ENCODE data around the gene PLOD1. TPM values are rescaled to one million over a fixed set of nuclear protein-coding genes. Genes with fewer than 3 reads are reported as not detected.
A peak's percentile ranks its signal among the peaks of the same experiment; 100 is the strongest.

Gene PLOD1
- 81.8 and 110 TPM in 2 replicates for total RNA-seq (ENCODE audit: low replicate concordance)
- long read RNA-seq, transcript PLOD1-201 (19 exons, 2,940 nt): major isoform, 81 of 102 reads
- long read RNA-seq, partial matches to known transcripts: 15 of 102 reads
- long read RNA-seq, other reads (novel, unspliced or antisense): 6 of 102 reads

- DNase-seq (ENCODE audit: extremely low spot score, unreplicated experiment): peak; percentile 83
- no peaks in the 10 kb centered on the region for H3K27me3 Mint-ChIP-seq
- H3K4me1 Mint-ChIP-seq (ENCODE audit: unreplicated experiment): peaks cover 25% of the 10 kb centered on the region
- H3K36me3 Mint-ChIP-seq: no peaks in the 10 kb centered on the region
- H3K4me3 Mint-ChIP-seq: peak within 1 kb of the TSS; percentile 87
- peak within 1 kb of the TSS; percentile 86 for H3K27ac Mint-ChIP-seq
- H3K9me3 Mint-ChIP-seq: no peaks in the 10 kb centered on the region
- TF ChIP-seq, protein P1, sequence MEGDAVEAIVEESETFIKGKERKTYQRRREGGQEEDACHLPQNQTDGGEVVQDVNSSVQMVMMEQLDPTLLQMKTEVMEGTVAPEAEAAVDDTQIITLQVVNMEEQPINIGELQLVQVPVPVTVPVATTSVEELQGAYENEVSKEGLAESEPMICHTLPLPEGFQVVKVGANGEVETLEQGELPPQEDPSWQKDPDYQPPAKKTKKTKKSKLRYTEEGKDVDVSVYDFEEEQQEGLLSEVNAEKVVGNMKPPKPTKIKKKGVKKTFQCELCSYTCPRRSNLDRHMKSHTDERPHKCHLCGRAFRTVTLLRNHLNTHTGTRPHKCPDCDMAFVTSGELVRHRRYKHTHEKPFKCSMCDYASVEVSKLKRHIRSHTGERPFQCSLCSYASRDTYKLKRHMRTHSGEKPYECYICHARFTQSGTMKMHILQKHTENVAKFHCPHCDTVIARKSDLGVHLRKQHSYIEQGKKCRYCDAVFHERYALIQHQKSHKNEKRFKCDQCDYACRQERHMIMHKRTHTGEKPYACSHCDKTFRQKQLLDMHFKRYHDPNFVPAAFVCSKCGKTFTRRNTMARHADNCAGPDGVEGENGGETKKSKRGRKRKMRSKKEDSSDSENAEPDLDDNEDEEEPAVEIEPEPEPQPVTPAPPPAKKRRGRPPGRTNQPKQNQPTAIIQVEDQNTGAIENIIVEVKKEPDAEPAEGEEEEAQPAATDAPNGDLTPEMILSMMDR (conservative IDR thresholded peaks at IDR 0.05): no peak
Measured at GRCh38 chr1:11934302-11935056, at the start of gene PLOD1. Gene PLOD1 (plus strand): TSS chr1:11934717. CDS start chr1:11934780, 63 bp downstream.

DNA sequence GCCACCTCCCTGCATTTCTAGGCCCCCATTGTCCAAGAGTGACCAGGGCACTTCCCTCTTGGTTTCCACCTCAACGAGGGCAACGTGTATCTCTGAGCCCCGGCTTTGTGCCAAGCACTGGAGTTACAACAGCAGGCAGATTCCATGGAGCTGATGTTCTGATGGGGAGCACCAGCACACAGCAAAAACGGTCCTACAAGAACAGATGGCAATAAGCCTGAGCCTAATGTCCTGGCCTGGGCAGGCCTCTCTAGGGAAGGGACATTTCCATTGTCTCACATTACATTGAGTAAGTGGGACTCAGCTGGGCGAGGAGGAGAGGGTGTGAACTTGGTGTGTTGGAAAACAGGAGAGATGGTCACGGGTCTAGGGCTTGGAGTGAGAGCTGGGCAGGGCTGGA, 48.6 kb upstream of the PLOD1 start:
- DNase-seq (ENCODE audit: extremely low spot score, unreplicated experiment): no peak
- Mint-ChIP-seq H3K27ac (no peak overlapping the region), H3K9me3 (no peaks in the 10 kb centered on the region), H3K27me3 (peaks cover 4% of the 10 kb centered on the region), H3K4me1 (ENCODE audit: unreplicated experiment) (peaks cover 19% of the 10 kb centered on the region), H3K4me3 (no peak overlapping the region), H3K36me3 (no peaks in the 10 kb centered on the region)
- TF ChIP-seq, protein P1 (conservative IDR thresholded peaks at IDR 0.05): no peak

DNA sequence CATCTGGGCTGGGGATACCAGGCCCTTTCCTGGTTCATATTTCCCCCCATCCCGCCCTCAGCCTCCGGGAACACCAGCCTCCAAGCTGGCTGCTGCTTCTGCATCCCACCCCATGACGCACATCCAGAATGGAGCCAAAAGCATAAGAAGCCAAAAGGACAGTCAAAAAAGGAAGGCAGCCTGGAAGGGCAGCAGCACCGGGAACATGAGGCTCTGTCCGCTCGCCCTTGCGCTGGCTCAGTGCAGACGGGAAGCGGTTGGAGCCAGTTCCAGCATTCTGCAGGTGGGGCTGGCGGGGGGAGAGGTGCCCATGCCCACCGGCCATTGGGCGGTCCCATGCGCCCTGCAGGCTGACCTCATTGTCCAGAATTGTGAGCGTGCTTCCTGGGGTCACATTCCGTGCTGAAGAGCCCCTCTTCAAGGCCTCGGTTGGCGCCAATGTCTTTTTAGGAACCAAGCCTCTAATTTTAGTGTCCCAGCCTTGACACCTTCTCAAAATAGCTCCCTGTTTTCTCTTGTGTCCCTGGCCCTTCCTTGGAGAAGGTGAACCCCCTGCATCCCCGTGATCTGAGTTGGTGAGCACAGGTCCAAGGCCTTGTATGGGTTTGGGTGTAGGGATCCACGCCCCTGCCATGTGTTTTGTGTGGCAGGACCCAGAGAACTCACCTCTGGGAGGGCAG, 47.4 kb upstream of the PLOD1 start:
- peaks cover 16% of the 10 kb centered on the region for H3K4me1 Mint-ChIP-seq (ENCODE audit: unreplicated experiment)
- H3K36me3 Mint-ChIP-seq: no peaks in the 10 kb centered on the region
- H3K4me3 Mint-ChIP-seq: no peak overlapping the region
- DNase-seq (ENCODE audit: extremely low spot score, unreplicated experiment): no peak
- no peak overlapping the region for H3K27ac Mint-ChIP-seq
- TF ChIP-seq, protein P1 (conservative IDR thresholded peaks at IDR 0.05): no peak
- H3K27me3 Mint-ChIP-seq: peaks cover 8% of the 10 kb centered on the region
- no peaks in the 10 kb centered on the region for H3K9me3 Mint-ChIP-seq

- no peak overlapping the region for H3K4me3 Mint-ChIP-seq
- H3K4me1 Mint-ChIP-seq (ENCODE audit: unreplicated experiment): peaks cover 16% of the 10 kb centered on the region
- H3K27ac Mint-ChIP-seq: no peak overlapping the region
- H3K27me3 Mint-ChIP-seq: peaks cover 8% of the 10 kb centered on the region
- TF ChIP-seq, protein P1 (conservative IDR thresholded peaks at IDR 0.05): no peak
- no peaks in the 10 kb centered on the region for H3K9me3 Mint-ChIP-seq
- H3K36me3 Mint-ChIP-seq: no peaks in the 10 kb centered on the region
- DNase-seq (ENCODE audit: extremely low spot score, unreplicated experiment): no peak
Measured at GRCh38 chr1:11887666-11888007, 46.9 kb upstream of the PLOD1 start.

GRCh38 chr1:11888206-11888876, 46.2 kb upstream of the PLOD1 start:
- Mint-ChIP-seq H3K36me3 (no peaks in the 10 kb centered on the region), H3K4me1 (ENCODE audit: unreplicated experiment) (peaks cover 9% of the 10 kb centered on the region), H3K9me3 (no peaks in the 10 kb centered on the region), H3K27ac (no peak overlapping the region), H3K4me3 (no peak overlapping the region), H3K27me3 (peaks cover 8% of the 10 kb centered on the region)
- TF ChIP-seq, protein P1 (conservative IDR thresholded peaks at IDR 0.05): no peak
- DNase-seq (ENCODE audit: extremely low spot score, unreplicated experiment): no peak
